ENCODE measurements around the gene MUC15.

MUC15 gene

DNA sequence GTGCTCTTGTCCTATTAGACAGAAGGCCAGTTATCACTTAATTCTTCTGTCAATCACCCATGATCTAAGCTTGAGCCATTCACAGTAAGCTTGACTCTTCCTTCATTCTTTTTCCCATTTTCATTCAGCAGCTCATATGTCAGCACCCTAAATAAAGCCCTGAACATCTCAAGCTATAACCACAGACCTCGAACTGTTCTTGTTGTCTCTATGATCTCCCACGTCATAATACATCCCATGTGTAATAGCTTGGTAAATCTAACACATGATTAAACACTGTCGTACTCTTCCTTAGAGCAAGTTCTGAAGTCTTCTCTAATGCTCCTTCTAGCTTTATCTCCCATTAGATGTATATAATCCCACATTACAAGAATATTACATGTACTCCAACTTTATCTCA, 14.4 kb downstream of the MUC15 start:
- Histone ChIP-seq H3K4me1 (no peaks in the 10 kb centered on the region), H3K9me3 (no peaks in the 10 kb centered on the region), H3K36me3 (no peaks in the 10 kb centered on the region), H3K27me3 (no peaks in the 10 kb centered on the region), H3K4me3 (ENCODE audit: low read depth, low read length) (no peak overlapping the region)
- no peak for TF ChIP-seq CTCF (IDR thresholded peaks at IDR 0.05; ENCODE audit: low read depth, low read length)
- DNase-seq, result no peak

GRCh38 chr11:26556582-26556981, 15.5 kb downstream of the MUC15 start:
- Histone ChIP-seq H3K4me1 (no peaks in the 10 kb centered on the region), H3K27me3 (no peaks in the 10 kb centered on the region), H3K36me3 (no peaks in the 10 kb centered on the region), H3K9me3 (no peaks in the 10 kb centered on the region), H3K4me3 (ENCODE audit: low read depth, low read length) (no peak overlapping the region)
- no peak for DNase-seq
- no peak for TF ChIP-seq CTCF (IDR thresholded peaks at IDR 0.05; ENCODE audit: low read depth, low read length)

- Histone ChIP-seq H3K9me3 (no peaks in the 10 kb centered on the region), H3K4me1 (no peaks in the 10 kb centered on the region), H3K27me3 (no peaks in the 10 kb centered on the region), H3K4me3 (ENCODE audit: low read depth, low read length) (no peak overlapping the region), H3K36me3 (no peaks in the 10 kb centered on the region)
- no peak for TF ChIP-seq CTCF (IDR thresholded peaks at IDR 0.05; ENCODE audit: low read depth, low read length)
- no peak for DNase-seq
These were observed 17.6 kb downstream of the MUC15 start for GRCh38 chr11:26554455-26554854.

- no peak overlapping the region for H3K4me3 ChIP-seq (ENCODE audit: low read depth, low read length)
- H3K36me3 ChIP-seq, result no peaks in the 10 kb centered on the region
- no peak for DNase-seq
- H3K27me3 ChIP-seq, result no peaks in the 10 kb centered on the region
- no peaks in the 10 kb centered on the region for H3K9me3 ChIP-seq
- TF ChIP-seq CTCF (IDR thresholded peaks at IDR 0.05; ENCODE audit: low read depth, low read length), result no peak
- H3K4me1 ChIP-seq, result no peaks in the 10 kb centered on the region
These were observed 18.9 kb downstream of the MUC15 start for GRCh38 chr11:26553182-26553581.

DNA sequence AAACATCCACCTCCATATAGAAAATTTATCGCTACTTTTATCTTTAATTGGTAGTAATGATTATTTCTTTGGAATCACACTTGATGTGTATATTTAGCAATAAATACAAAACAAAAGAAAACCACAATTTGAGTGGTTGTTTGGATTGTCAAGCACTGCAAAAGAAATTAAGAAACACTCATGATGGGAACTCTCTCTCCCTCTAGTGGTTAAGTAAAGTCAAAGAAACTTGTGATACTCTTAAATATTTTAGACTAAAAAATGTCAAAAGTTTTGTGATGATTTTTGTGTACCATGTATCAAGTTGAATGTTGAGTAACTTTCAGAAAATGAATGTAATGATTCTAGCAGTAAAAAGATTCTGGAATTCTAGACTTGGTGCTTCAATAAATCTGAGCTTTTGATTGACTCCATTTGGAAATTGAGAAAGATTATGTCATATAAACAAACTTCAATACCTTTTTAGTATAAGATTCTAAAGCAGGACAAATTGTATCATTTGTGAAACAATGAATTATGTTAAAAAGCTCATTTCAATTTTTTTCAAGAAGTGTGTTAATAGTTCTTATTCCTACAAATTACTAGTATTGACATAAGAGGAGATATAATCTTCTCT, 20.8 kb downstream of the MUC15 start:
- Histone ChIP-seq H3K36me3 (no peaks in the 10 kb centered on the region), H3K4me1 (no peaks in the 10 kb centered on the region), H3K27me3 (no peaks in the 10 kb centered on the region), H3K9me3 (no peaks in the 10 kb centered on the region), H3K4me3 (ENCODE audit: low read depth, low read length) (no peak overlapping the region)
- DNase-seq, result no peak
- TF ChIP-seq CTCF (IDR thresholded peaks at IDR 0.05; ENCODE audit: low read depth, low read length), result peak; percentile 34

- Histone ChIP-seq H3K36me3 (no peaks in the 10 kb centered on the region), H3K4me3 (ENCODE audit: low read depth, low read length) (no peak overlapping the region), H3K4me1 (no peaks in the 10 kb centered on the region), H3K27me3 (no peaks in the 10 kb centered on the region), H3K9me3 (no peaks in the 10 kb centered on the region)
- no peak for TF ChIP-seq CTCF (IDR thresholded peaks at IDR 0.05; ENCODE audit: low read depth, low read length)
- DNase-seq, result no peak
These were observed 22.0 kb downstream of the MUC15 start for GRCh38 chr11:26550022-26550421.
